NCI-H1092 treated with DMSO at 0.1 percent for 48 hours (cell line): ENCODE data around the gene RAB31.

Source experiments
- DNase-seq: peaks from one replicate; lab custom pipeline; 2025; lab: John Stamatoyannopoulos, UW

RAB31 gene

DNA sequence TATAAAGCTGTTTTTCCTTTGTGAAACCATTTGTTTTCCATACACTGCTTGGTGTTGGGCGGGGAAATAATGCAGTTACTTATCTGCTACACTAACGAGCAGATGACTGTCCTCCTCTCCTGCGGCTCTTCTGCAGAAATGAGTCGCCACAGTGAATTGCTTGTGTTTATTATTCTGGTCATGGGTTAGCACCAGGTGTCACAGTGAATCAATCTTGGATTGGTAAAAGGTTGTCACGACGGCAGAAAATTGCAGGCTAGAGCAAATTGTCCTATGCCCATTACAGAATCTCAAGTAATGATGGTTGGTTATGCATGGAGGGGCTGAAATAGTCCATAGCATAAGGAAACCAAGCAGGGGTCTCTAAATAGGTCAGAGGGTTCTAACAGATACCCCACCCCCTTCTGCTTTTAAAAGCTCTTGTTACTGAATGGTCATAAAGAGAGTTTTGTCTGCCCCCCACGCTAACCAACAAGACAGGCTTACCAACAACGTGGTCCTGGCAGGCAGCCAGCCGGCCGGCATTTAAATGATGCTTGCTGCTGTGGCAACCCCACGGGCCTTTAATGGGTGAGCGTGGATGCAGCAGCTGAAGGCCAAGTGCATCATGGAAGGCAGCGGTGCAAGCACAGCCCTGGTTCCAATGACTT lies 29.5 kb downstream of the RAB31 start:
- peak; percentile 87 for DNase-seq

DNA sequence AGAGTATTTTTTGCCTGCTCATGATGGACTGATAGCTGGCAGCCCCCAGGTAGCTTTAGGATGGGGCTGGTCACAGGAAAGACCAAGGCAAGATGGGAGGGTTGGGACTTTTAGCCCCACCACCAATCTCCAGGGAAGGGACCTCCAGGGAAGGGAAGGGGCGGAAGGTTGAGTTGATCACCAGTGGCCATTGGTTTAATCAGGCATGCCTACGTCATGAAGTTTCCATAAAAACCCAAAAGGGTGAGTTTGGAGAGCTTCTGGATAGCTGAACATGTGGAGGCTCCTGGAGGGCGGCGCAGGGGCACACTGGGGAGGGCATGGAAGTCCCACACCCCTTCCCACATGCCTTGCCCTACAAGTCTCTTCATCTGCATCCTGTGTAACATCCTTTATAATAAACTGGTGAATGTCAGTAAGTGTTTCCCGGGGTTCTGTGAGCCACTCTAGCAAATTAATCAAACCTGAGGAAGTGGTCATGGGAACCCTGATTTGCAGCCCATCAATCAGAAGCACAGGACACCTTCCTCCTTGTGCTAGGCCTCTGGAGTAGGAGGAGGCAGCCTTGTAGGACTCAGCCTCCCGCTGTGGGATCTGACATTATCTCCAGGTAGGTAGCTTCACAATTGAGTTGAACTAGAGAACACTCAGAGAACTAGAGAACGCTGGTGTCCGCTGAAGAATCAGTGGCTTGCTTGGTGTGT lies 30.3 kb downstream of the RAB31 start:
- DNase-seq, result no peak

DNA sequence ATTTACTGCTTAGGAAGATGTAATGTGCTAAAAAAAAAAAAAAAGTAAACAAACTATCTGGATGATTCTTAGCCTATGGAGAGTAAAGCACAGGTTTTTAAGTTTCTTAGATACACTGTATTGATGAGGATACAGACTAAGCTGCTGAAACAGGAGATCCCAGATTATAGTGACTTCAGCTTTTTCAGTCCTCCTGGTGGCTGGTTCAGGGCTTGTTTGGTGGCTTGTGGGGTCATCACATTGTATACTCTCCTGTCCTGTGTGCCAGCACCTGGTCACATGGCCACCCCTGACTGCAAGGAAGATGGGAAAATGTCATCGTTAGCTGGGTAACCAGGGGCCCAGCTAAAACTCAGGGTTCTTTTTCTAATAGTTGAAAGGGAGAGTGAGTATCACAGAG lies 31.4 kb downstream of the RAB31 start:
- DNase-seq, result no peak

DNA sequence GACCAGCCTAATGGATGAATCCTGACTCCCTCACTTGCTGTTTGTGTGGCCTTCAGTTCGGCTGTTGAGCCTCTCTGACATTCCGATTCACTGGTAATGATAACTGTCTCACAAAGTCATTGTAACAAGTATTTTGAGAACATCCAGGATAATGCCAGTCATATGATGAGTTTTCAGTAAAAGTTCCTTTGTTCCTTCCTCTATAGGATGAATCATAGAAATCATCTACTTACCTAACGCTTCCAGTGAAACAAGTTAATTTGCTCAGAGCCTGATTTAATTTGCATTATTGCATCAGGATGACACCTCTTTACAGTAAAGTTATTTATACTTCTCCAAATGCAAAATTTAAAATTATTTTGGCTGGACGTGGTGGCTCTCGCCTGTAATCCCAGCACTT lies 32.0 kb downstream of the RAB31 start:
- no peak for DNase-seq

DNA sequence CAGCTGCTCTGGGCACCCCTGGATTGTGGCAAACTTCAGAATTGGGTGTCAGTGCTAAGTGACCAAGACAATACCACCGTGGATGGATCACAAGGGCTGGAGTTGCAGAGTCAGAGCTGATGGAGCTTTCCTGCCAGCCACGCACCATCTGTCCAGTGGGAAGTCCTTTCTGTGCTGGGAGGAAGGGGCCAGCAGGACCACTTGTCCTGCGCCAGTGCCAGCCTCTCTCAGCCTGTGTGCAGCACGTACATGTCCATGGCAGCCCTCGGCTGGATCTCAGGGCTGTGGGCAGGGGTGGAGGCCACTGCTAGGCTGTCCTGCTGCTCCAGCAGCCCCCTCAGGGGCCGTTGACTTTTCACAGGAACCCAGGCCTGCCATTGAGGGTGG lies 33.3 kb downstream of the RAB31 start:
- DNase-seq, result no peak

DNA sequence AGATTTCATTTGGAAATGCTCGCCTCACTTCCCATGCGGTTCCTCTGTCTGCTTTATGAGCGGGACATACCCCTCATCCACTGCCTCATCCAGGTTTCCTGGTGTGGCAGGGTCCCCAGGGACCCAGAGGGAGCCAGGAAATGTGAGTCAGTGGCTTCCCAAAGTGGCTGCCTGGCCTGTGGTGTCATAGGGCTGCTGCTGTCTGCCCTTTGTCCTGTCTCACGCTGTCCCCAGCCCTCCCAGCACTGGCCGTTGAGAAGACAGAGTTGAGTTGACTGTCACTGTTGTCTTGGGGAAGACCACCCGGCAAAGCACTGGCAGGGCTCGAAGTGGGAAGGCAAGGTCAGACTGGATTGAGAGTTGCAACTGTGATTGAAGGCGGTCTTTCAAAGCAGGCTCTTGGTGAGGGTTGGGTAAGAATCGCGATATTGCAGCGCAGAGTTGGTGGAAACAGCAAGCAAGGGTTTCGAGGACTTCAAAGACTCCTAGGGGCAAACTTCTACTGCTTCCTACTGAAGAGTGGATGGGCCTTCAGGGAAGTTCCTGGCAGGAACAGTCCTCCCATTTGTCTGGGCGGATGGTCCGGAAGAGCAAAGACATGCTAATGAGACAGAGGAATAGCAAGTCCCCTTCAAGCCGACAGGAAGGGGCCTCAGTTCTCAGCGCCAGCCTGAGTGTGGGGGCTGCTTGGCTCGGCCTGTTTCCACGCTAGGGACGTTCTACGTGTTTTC lies 33.9 kb downstream of the RAB31 start:
- DNase-seq, result no peak

DNA sequence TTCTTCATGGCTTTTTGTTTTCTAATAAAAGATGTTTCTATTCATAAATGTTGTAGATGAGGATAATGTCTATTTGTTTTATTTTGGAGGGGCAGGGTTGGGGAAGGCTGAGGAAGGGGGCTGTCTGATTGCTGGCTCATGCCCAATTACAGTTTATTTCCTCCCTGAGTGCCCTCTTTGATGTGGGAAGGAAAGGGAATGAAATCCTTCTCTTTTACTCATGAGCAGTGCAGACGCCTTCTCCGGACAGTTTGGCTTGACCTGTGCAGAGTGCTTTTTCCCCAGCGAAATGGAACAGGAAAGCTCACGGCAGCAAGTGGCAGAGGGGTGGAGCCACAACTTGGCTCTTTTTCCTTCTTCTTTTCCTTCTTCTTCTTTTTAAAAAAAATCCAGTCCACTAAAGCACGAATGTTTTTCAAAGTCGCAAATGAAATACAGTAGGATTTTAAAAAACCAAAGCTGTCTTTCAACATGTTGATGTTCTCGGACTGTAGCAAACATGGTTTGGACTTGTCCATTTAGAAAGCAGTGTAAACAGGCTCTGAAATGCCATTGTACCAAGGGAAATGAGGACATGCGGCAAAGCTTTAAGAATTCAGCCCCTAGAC lies 34.5 kb downstream of the RAB31 start:
- no peak for DNase-seq

DNA sequence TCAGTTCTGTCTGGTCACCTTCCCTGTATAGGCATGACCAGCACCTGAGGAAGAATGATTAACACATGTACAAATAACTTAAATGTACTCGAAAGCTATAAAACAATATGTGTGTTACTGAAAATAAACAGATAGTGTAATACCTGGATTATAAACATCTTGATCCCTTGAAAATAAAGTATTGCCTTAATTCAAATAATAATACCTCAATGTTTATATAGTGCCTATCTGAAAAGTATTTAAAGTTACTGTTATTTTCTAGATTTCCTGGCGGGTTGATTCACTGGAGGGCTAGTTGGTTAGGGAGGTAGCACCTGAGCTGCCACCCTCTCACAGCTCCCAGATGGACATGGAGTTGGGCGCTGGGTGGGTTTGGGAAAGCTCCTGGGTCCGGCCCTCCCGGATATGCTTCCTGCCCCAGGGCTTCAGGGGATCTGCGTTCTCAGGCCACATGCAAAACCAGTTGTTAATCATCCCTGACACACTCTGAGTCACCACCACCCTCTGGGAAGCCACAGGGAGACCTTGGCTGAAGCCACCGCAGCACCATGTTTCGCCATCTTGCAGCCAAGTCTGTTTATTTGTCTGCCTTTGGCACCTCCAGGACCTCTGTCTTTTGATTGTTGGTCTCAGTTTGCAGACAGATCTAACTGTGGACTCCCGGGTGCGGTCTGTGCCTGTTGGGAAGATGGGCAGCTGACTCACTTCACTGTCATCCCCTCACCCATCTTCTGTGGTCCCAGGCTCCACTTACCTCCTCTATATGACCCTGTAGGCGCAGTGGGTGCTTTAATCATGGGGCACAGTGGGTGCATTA lies 35.3 kb downstream of the RAB31 start:
- no peak for DNase-seq

DNA sequence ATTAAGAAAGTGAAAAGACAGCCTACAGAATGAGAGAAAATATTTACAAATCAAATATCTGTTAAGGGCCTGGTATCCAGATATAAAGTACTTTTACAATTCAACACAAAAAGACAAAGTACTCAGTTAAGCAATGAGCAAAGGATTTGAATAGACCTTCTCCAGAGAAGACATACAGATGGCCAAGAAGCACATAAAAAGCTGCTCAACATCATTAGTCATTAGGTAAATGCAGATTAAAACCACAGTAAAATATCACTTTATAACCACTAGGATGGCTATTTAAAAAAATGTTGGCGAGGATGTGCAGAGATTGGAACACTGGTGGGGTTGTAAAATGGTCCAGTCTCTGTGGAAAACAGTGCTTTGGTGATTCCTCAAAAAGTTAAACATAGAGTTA lies 38.9 kb downstream of the RAB31 start:
- no peak for DNase-seq

DNA sequence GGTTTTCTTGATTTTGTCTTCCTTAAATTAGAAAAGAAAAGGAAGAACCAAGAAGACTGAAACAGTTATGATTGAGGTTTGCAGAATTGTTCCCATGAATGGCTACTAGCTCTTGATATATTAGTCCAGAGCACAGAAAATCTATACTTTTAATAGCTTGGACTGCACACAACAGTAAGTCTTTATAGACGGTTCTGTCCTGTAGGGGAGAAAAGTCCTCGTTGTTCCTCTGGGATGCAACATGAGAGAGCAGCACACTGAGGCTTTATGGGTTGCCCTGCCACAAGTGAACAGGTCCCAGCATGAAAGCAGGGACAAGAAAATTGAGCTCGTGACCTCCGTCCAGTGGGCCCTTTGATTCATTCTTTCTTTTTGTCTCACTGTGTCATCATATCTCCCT lies 41.5 kb downstream of the RAB31 start:
- DNase-seq, result no peak

DNA sequence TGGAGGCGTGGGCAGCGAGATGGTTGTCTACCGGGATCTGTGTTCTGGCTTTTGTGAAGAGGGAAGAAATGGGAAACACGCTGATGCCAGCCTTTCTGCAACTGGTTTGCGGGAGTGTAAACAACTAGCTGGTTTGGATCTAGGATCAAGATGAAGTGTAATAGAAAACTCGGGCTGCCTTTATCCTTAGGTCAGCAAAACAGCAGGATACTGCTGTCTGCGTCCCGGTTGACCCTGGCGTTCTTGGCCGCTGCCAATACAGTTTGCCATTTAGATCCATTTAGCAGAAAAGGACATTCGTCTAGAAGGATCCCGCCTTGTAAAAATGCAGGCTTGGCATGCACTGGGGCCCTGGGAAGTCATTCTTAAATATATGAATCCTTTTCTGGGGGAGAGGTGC lies 42.0 kb downstream of the RAB31 start:
- no peak for DNase-seq

DNA sequence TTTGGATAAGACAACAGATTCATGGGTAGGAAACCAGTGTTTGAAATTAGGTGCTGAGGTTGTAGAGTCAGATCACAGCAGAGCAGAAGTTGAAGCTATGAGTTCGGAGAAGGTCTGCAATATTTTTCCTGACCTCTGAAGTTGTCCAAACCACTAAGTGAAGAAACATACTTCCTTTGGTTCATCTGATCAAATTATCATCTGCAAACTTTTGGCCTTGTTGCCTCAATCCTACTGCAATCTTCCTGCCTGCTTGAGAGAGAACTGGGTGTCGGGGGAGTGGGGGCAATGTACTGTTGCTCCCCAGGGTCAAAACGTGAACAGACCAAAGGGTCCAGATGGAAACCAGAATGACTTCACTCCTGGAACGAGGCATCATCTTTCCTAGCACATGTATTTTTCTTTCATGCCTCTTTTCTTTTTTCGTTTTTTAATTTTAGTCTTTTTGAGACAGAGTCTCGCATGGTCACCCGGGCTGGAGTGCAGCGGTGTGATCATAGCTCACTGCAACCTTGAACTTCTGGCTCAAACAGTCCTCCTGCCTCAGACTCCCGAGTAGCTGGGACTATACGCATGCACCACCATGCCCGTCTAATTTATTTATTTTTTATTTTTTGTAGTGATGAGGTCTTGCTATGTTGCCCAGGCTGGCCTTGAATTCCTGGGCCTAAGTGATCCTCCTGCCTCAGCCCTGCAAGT lies 42.7 kb downstream of the RAB31 start:
- no peak for DNase-seq

DNA sequence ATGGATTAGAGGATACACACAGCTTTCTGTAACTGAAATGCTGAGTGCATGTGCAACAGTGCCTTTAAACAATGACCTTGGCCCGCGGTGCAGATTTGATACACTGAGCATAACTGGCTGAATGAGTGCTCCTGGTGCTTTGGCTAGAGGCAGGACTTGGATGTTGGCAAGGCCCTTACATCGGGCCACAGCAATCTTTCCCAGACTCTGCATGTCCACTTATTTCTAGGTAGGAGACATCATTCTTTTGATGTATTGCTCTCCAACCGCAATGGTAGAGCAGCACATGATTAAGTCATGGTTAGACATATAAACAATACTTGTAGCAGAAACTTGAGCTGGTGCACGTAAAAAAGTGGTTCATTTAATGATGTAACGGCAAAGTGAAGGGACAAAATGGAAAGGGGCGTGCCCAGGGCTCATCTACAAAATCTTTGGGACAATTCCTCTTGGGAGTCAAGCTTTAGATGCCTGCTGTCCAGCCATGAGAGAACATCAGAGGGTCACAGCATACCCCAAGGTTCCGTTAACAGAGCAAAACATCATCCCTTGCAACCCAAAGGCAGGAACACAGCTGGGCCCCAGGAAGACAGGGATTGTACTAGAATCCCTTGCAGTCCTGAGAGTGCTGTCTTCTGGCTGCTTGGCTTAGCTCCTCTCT lies 43.4 kb downstream of the RAB31 start:
- DNase-seq, result no peak

DNA sequence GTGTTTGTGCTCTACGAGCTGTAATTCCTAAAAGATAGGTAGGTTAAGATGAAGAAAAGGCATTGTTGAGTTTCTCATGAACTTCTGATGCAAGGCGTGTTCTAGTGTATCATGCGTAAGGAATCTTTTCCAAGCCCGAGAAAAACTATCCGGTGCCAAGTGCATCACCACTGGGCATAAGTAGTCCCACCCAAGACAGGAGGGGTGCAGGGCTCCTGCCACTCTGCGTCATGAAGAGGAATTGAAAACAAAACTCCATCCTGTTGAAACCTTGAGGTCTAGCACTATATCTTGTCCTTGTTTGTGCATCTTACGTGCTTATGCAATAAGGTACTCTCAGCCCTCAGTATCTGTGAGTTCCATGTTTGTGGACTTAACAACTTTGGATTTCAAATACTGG lies 45.7 kb downstream of the RAB31 start:
- DNase-seq, result no peak

DNA sequence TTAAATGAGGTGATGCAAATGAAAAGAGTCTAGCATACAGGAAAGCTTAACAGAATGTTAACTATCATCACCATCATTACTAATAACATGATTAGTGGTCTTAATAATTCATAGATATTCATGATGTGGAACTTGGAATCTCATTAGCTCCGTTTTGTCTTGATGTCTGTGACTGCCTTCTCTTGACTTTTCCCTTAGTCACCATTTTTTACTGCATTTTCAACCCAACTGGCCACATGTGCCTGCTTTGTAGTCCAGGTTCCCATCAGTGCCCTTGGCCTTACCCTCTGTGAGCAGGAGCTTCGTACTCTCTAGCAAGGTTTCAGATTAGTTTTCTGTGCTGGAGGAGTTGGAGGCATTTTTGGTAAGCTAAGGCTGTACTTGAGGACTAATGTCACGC lies 47.0 kb downstream of the RAB31 start:
- no peak for DNase-seq

DNA sequence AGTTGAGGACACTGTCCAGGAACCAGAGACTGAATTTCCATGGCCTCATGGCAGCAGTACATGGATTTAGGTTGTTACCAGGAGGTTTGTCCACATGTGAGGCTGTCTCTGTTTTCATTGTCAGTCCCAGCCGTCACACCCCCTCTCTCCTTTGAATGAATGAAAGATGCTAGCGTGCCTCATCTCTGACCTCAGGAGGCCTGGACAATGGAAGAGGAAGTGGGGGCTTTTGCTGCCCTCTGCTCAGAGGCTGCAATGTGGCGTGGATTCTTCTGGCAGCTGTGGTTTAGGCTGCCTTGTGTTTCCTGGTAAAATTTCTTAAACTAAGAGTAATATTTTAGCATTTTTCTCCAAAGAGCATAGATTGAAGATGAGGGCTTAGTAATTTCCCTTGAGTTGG lies 47.5 kb downstream of the RAB31 start:
- DNase-seq, result no peak

DNA sequence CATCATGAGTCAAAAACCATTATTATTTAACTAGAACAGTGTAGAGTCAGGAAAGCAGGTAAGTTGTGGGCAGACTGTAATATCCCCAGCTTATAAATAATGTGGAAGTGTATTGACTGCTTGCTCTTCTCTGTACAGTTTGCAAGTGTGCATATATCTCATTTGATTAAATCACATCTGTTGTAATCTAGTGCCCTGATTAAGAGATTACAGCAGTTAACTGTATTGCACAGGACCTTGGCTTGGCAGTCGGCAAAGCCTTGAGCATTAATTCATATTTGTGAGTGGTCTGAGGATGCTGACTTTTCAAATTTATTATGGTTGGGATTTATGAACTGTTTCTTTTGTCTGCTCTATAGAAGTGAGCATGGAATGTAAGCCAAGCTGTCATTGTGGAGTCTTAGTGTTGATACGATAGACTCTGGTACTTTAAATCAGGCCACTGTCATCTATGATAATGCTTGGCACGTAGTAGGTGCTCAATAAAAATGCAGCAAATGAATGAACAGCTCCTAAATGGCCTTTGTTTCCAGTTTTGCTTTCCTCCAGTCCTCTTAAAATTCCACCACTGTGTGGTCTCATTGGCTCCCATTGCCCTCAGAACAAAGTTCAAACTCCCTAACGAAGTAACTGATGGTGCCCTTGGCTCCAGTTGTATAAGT lies 48.3 kb downstream of the RAB31 start:
- no peak for DNase-seq

DNA sequence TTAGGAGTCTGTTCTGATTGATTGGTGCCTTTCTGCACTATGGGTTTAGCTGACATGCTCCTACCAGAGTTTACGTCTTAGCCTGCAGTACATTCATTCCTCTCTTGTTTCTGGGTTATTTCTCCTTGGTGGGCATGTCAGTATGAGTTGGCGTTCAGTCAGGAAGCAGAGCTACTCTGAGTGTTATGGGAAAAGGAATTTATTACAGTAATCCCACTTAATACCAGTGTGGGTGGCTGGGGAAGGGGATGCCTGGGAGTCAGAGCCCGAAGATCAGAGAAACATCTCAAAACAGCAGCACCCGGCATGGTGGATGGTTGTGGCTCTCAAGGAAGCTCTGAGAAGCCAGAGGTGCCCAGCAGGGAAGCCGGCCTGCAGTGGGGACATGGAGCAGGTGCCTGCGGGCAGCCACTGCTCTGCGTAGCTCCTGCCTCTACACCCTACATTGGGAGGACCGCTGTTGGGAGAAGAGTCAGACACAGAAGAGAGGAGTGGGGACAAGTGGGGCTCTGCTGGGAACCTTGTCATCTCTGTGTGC lies 48.9 kb downstream of the RAB31 start:
- no peak for DNase-seq

DNA sequence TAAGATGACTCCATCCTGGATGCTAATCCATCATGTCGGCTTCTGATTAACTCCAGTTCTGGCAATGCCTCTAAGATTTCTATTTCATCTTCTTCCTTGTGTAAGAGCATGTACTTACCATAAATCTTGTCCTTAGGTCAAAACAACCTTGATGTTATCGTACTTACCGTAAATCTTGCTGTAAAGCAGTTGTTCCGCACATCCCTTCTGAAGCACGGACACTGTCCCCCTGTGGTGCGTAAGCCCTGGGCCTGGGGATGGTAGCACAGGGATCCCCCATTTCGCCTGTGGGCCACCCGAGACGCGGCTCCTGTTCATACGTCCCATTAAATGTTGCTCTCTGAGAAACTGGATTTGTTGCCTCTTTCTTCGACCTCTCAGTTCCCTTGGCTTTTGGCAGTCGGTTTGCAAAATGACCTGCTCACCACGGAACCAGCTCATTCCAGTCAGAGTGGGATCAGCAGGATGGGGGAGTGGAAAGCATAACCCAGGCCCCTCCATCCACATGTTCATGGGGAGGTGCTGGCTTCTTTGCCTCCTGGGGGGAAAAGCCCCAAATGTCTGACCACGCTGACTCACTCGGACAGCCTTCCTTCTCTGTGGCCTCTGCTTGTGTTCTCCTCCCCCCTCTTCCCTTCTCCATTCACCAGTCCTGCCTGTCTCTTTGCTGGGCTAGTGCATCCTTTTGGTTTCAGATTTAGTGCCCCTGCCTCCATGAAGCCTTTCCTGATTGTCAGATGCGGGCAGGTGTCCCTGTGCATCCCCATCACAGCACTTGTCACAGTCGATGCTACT lies 49.9 kb downstream of the RAB31 start:
- no peak for DNase-seq
